Esophagus squamous epithelium (tissue), 4 donors: ENCODE measurements around the gene RGS10.

Experiments
- CTCF ChIP-seq, 6 experiments: fragments of 450-650 bp in 4 of 6; fragments of 200-600 bp in 2 of 6; sonication (generic) in 2 of 6; IDR thresholded peaks; one replicate each; pipeline ENCODE4 v1.5.1; 2016 to 2019; ENCODE audit warnings: antibody characterized with exemption in 6 of 6, mild to moderate bottlenecking in 4 of 6, moderate library complexity in 4 of 6
- POLR2A ChIP-seq, 4 donors: fragments of 450-650 bp; IDR thresholded peaks; one replicate each; pipeline ENCODE4 v1.6.1; 2017; ENCODE audit warnings: antibody characterized with exemption in 4 of 4, mild to moderate bottlenecking in 4 of 4, moderate library complexity in 3 of 4

DNA sequence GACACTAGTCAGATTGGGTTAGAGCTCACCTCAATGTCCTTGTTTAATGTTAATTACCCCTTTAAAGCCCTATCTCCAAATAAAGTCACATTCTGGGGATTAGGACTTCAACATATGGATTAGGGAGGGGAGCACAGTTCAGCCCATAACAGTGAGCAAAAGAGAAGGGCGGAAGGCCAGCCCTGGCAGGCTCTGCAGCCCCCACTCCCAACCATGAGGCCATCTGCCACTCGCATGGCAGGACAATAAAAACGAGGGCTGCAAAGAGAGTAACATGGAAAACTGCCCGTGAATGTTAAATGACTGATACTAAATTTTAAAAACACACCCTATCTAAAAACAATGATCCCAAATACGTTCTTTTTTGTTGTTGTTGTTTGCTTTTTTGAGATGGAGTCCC, 38.7 kb downstream of the RGS10 start:
- TF ChIP-seq POLR2A (IDR thresholded peaks at IDR 0.05), result no peak
- TF ChIP-seq CTCF (IDR thresholded peaks at IDR 0.05), result no peak
